SK-N-SH (cell line): ENCODE measurements around the gene GDNF.

ENCODE experiments used
- EZH2phosphoT487 ChIP-seq: fragments of 200-600 bp; sonication (generic); IDR thresholded peaks from 2 replicates; pipeline ENCODE4 v1.6.1; 2017; ENCODE audit warnings: low read depth, mixed run types, mild to moderate bottlenecking, antibody characterized with exemption, moderate library complexity, borderline replicate concordance
- JUND ChIP-seq: IDR thresholded peaks from 2 replicates; pipeline ENCODE4 v1.4.0; 2012
- MXI1 ChIP-seq: IDR thresholded peaks from 2 replicates; pipeline ENCODE4 v1.6.1; 2012; ENCODE audit warnings: mild to moderate bottlenecking, low read depth, low read length, improper control_type of control experiment
- NFIC ChIP-seq: IDR thresholded peaks from 2 replicates; pipeline ENCODE4 v1.4.0; 2012; ENCODE audit warnings: borderline replicate concordance
- RAD21 ChIP-seq: IDR thresholded peaks from 2 replicates; pipeline ENCODE4 v1.6.1; 2012; ENCODE audit warnings: mild to moderate bottlenecking, low read length
- TAF1 ChIP-seq: IDR thresholded peaks from 2 replicates; pipeline ENCODE4 v1.6.1; 2012; ENCODE audit warnings: low read depth, mild to moderate bottlenecking, low read length, moderate library complexity, borderline replicate concordance
- TEAD4 ChIP-seq: IDR thresholded peaks from 2 replicates; pipeline ENCODE4 v1.4.0; 2012; ENCODE audit warnings: mild to moderate bottlenecking, borderline replicate concordance; ENCODE audit not compliant: insufficient read depth
- USF2 ChIP-seq: fragments of 150-350 bp; IDR thresholded peaks from 2 replicates; pipeline ENCODE4 v1.6.1; 2017; ENCODE audit warnings: antibody characterized with exemption, low read length, low read depth, borderline replicate concordance
- YY1 ChIP-seq: IDR thresholded peaks from 2 replicates; pipeline ENCODE4 v1.4.0; 2012; ENCODE audit warnings: low read depth, mild to moderate bottlenecking
- TF ChIP-seq, protein P1 (sequence below): fragments of 200-600 bp; sonication (generic); IDR thresholded peaks from 2 replicates; pipeline ENCODE4 v1.6.1; 2017; ENCODE audit warnings: antibody characterized with exemption, mild to moderate bottlenecking, moderate library complexity

GRCh38 chr5:37814699-37815098 lies 25.1 kb downstream of the GDNF start:
- peak; percentile 77 for TF ChIP-seq TEAD4
- TF ChIP-seq, protein P1, sequence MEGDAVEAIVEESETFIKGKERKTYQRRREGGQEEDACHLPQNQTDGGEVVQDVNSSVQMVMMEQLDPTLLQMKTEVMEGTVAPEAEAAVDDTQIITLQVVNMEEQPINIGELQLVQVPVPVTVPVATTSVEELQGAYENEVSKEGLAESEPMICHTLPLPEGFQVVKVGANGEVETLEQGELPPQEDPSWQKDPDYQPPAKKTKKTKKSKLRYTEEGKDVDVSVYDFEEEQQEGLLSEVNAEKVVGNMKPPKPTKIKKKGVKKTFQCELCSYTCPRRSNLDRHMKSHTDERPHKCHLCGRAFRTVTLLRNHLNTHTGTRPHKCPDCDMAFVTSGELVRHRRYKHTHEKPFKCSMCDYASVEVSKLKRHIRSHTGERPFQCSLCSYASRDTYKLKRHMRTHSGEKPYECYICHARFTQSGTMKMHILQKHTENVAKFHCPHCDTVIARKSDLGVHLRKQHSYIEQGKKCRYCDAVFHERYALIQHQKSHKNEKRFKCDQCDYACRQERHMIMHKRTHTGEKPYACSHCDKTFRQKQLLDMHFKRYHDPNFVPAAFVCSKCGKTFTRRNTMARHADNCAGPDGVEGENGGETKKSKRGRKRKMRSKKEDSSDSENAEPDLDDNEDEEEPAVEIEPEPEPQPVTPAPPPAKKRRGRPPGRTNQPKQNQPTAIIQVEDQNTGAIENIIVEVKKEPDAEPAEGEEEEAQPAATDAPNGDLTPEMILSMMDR = no peak
- TF ChIP-seq EZH2phosphoT487 = no peak
- TF ChIP-seq MXI1 = no peak
- no peak for TF ChIP-seq RAD21
- TF ChIP-seq NFIC = peak; percentile 88
- TF ChIP-seq JUND = peak; percentile 40; the same call in 1 of the 2 replicates
- TF ChIP-seq YY1 = no peak
- no peak for TF ChIP-seq USF2
- no peak for TF ChIP-seq TAF1
